OCI-LY3 (cell line): ENCODE measurements around the gene TOM1L2.

ENCODE experiments used
- H2AFZ ChIP-seq: fragments of 200-600, 300-600 bp; shearing (Covaris generic); 2 replicates; pipeline ENCODE4 v1.6.0; 2014; ENCODE audit warnings: antibody characterized with exemption, low read depth, low read length
- H3K27ac ChIP-seq: fragments of 200-600, 300-600 bp; sonication (generic); 2 replicates; pipeline ENCODE4 v1.5.1; 2014; ENCODE audit warnings: mild to moderate bottlenecking, low read length, moderate library complexity, mixed read lengths
- H3K27me3 ChIP-seq: fragments of 200-600, 300-600 bp; sonication (generic); 2 replicates; pipeline ENCODE4 v1.6.1; 2014; ENCODE audit warnings: low read depth, low read length, mixed read lengths
- H3K36me3 ChIP-seq: fragments of 200-600, 300-600 bp; sonication (generic); replicated peaks from 2 replicates; pipeline ENCODE3; 2014; ENCODE audit warnings: low read depth, low read length, mixed read lengths
- H3K4me1 ChIP-seq: fragments of 300-600, 200-600 bp; sonication (generic); 2 replicates; pipeline ENCODE4 v1.6.1; 2014; ENCODE audit warnings: low read length, mixed read lengths
- H3K4me2 ChIP-seq: fragments of 200-600, 300-600 bp; sonication (generic); 2 replicates; pipeline ENCODE4 v1.6.1; 2014; ENCODE audit warnings: low read length, mixed read lengths
- H3K4me3 ChIP-seq: fragments of 300-600, 200-600 bp; sonication (generic); 2 replicates; pipeline ENCODE4 v1.5.1; 2014; ENCODE audit warnings: antibody characterized with exemption, mild to moderate bottlenecking, low read length, moderate library complexity
- H3K79me2 ChIP-seq: fragments of 300-600, 200-600 bp; shearing (Covaris generic); 2 replicates; pipeline ENCODE4 v1.6.1; 2014; ENCODE audit warnings: mild to moderate bottlenecking, low read length, mixed read lengths
- H3K9ac ChIP-seq: fragments of 300-600, 200-600 bp; shearing (Covaris generic); 2 replicates; pipeline ENCODE4 v1.6.0; 2014; ENCODE audit warnings: mild to moderate bottlenecking, low read length, moderate library complexity
- H3K9me3 ChIP-seq: fragments of 200-600, 300-600 bp; shearing (Covaris generic); 2 replicates; pipeline ENCODE4 v1.6.1; 2014; ENCODE audit warnings: low read length, mixed read lengths; ENCODE audit not compliant: insufficient read depth
- H4K20me1 ChIP-seq: fragments of 200-600, 300-600 bp; sonication (generic); 2 replicates; pipeline ENCODE4 v1.6.1; 2016; ENCODE audit warnings: low read length, mixed read lengths; ENCODE audit not compliant: insufficient read depth
- CTCF ChIP-seq: fragments of 200-600, 300-600 bp; sonication (generic); IDR thresholded peaks from 2 replicates; pipeline ENCODE4 v1.5.1; 2014; ENCODE audit warnings: antibody characterized with exemption, low read length, low read depth
- EZH2phosphoT487 ChIP-seq: fragments of 200-600 bp; shearing (Covaris generic); IDR thresholded peaks from 2 replicates; pipeline ENCODE4 v1.6.1; 2018; ENCODE audit warnings: antibody characterized with exemption, mixed run types, low read depth

Gene TOM1L2

GRCh38 chr17:17911001-17911613 is 61.1 kb downstream of the TOM1L2 start:
- H3K27ac ChIP-seq = no peak overlapping the region
- no peaks in the 10 kb centered on the region for H3K79me2 ChIP-seq
- no peak overlapping the region for H3K9ac ChIP-seq
- no peaks in the 10 kb centered on the region for H4K20me1 ChIP-seq
- H3K4me1 ChIP-seq = no peaks in the 10 kb centered on the region
- TF ChIP-seq EZH2phosphoT487 (no peak), CTCF (no peak)
- H3K36me3 ChIP-seq = no peaks in the 10 kb centered on the region
- H3K9me3 ChIP-seq = no peaks in the 10 kb centered on the region
- H3K27me3 ChIP-seq = no peaks in the 10 kb centered on the region
- H3K4me2 ChIP-seq = no peak overlapping the region
- H3K4me3 ChIP-seq = no peak overlapping the region
- H2AFZ ChIP-seq = no peak overlapping the region

- H2AFZ ChIP-seq = no peak overlapping the region
- no peaks in the 10 kb centered on the region for H3K9me3 ChIP-seq
- H3K9ac ChIP-seq = no peak overlapping the region
- no peaks in the 10 kb centered on the region for H3K4me1 ChIP-seq
- TF ChIP-seq CTCF = no peak
- no peak for TF ChIP-seq EZH2phosphoT487
- no peaks in the 10 kb centered on the region for H4K20me1 ChIP-seq
- no peak overlapping the region for H3K4me3 ChIP-seq
- H3K36me3 ChIP-seq = no peaks in the 10 kb centered on the region
- H3K79me2 ChIP-seq = no peaks in the 10 kb centered on the region
- H3K27ac ChIP-seq = no peak overlapping the region
- no peak overlapping the region for H3K4me2 ChIP-seq
- H3K27me3 ChIP-seq = no peaks in the 10 kb centered on the region
These were observed 62.1 kb downstream of the TOM1L2 start for GRCh38 chr17:17910060-17910459.

GRCh38 chr17:17909078-17909477 is 63.1 kb downstream of the TOM1L2 start:
- Histone ChIP-seq H3K9ac (no peak overlapping the region), H3K4me1 (no peaks in the 10 kb centered on the region)

GRCh38 chr17:17907469-17907868 is 64.7 kb downstream of the TOM1L2 start:
- Histone ChIP-seq H3K4me2 (no peak overlapping the region), H2AFZ (no peak overlapping the region), H3K27ac (no peak overlapping the region), H3K4me1 (no peaks in the 10 kb centered on the region), H3K79me2 (no peaks in the 10 kb centered on the region), H4K20me1 (no peaks in the 10 kb centered on the region), H3K9ac (no peak overlapping the region), H3K36me3 (no peaks in the 10 kb centered on the region), H3K4me3 (no peak overlapping the region), H3K27me3 (no peaks in the 10 kb centered on the region), H3K9me3 (no peaks in the 10 kb centered on the region)
- TF ChIP-seq EZH2phosphoT487 (no peak), CTCF (no peak)

More at GRCh38 chr17:17909078-17909477, 63.1 kb downstream of the TOM1L2 start:
- no peaks in the 10 kb centered on the region for H3K9me3 ChIP-seq
- no peaks in the 10 kb centered on the region for H3K27me3 ChIP-seq
- H3K4me2 ChIP-seq = no peak overlapping the region
- TF ChIP-seq CTCF (no peak), EZH2phosphoT487 (no peak)
- no peak overlapping the region for H2AFZ ChIP-seq
- no peaks in the 10 kb centered on the region for H3K36me3 ChIP-seq
- H4K20me1 ChIP-seq = no peaks in the 10 kb centered on the region
- H3K79me2 ChIP-seq = no peaks in the 10 kb centered on the region
- H3K4me3 ChIP-seq = no peak overlapping the region
- H3K27ac ChIP-seq = no peak overlapping the region
